WTC11 (cell line): Measurements from ENCODE around the gene TSLP. TPM values are rescaled to one million over a fixed set of nuclear protein-coding genes. Genes with fewer than 3 reads are reported as not detected.

Experiments
- HMGA2 ChIP-seq: fragments of 250-450 bp; sonication (Bioruptor Pico); IDR thresholded peaks from 2 replicates; pipeline ENCODE4 v1.4.0; 2021; ENCODE audit warnings: mild to moderate bottlenecking, moderate library complexity
- OVOL2 ChIP-seq: fragments of 250-450 bp; sonication (Bioruptor Pico); IDR thresholded peaks from 2 replicates; pipeline ENCODE4 v1.9.0; 2021; ENCODE audit warnings: mild to moderate bottlenecking, borderline replicate concordance
- SMAD3 ChIP-seq: sonication (generic); formaldehyde crosslinking; IDR thresholded peaks from 2 replicates; pipeline ENCODE4 v1.8.0; 2022; ENCODE audit warnings: missing genetic modification reagents, mild to moderate bottlenecking, borderline replicate concordance
- ZNF263 ChIP-seq: sonication (generic); formaldehyde crosslinking; IDR thresholded peaks from 2 replicates; pipeline ENCODE4 v1.8.1; 2022; ENCODE audit warnings: low read depth, mild to moderate bottlenecking, moderate library complexity, missing genetic modification reagents
- total RNA-seq: library from RNA; stranded (reverse); gene quantifications from 3 replicates; pipeline ENCODE4 v1.2.3, GENCODE V29; 2021
- TF ChIP-seq, protein P1 (sequence below): sonication (generic); formaldehyde crosslinking; IDR thresholded peaks from 2 replicates; pipeline ENCODE4 v1.8.1; 2023; ENCODE audit warnings: mild to moderate bottlenecking, missing genetic modification reagents, borderline replicate concordance

Gene TSLP
- total RNA-seq, 1 experiment from 2014 or later: 0.87 TPM

DNA sequence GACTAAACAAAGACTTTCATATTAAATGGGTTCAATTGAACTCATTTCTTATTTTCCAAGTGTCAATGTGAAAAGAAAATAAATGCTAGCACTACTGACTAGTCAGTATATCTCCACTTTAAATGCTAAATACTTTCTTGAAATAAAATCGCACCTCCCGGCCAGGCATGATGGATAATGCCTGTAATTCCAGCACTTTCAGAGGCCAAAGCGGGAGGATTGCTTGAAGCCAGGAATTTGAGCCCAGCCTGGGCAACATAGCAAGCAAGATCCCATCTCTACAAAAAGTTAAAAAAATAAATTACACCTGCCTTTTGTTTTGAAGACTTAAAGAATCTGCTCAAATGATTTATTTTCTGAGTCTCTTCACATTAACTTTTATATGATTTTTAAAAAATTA is 55.4 kb downstream of the TSLP start (continued):
- TF ChIP-seq, protein P1, sequence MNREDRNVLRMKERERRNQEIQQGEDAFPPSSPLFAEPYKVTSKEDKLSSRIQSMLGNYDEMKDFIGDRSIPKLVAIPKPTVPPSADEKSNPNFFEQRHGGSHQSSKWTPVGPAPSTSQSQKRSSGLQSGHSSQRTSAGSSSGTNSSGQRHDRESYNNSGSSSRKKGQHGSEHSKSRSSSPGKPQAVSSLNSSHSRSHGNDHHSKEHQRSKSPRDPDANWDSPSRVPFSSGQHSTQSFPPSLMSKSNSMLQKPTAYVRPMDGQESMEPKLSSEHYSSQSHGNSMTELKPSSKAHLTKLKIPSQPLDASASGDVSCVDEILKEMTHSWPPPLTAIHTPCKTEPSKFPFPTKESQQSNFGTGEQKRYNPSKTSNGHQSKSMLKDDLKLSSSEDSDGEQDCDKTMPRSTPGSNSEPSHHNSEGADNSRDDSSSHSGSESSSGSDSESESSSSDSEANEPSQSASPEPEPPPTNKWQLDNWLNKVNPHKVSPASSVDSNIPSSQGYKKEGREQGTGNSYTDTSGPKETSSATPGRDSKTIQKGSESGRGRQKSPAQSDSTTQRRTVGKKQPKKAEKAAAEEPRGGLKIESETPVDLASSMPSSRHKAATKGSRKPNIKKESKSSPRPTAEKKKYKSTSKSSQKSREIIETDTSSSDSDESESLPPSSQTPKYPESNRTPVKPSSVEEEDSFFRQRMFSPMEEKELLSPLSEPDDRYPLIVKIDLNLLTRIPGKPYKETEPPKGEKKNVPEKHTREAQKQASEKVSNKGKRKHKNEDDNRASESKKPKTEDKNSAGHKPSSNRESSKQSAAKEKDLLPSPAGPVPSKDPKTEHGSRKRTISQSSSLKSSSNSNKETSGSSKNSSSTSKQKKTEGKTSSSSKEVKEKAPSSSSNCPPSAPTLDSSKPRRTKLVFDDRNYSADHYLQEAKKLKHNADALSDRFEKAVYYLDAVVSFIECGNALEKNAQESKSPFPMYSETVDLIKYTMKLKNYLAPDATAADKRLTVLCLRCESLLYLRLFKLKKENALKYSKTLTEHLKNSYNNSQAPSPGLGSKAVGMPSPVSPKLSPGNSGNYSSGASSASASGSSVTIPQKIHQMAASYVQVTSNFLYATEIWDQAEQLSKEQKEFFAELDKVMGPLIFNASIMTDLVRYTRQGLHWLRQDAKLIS: no peak
- no peak for TF ChIP-seq OVOL2 (CRISPR knock-in tag)
- no peak for TF ChIP-seq HMGA2 (CRISPR knock-in tag)
- TF ChIP-seq ZNF263 (CRISPR knock-in tag): no peak
- TF ChIP-seq SMAD3 (CRISPR knock-in tag): no peak

Other genes with a start within 250 kb of the TSLP start
- 34.1 to 37.5 TPM (median 34.4 TPM) in 3 replicates for gene WDR36, start 20.6 kb downstream of the TSLP start, total RNA-seq
- 5.8 to 10.6 TPM (median 7.4 TPM) in 3 replicates for gene CAMK4, start 152.7 kb downstream of the TSLP start, total RNA-seq